ENCODE data around the gene POU1F1.

GRCh38 chr3:87261925-87262324 lies 14.5 kb downstream of the POU1F1 start:
- TF ChIP-seq CTCF (IDR thresholded peaks at IDR 0.05; ENCODE audit: low read depth, low read length, poor library complexity, severe bottlenecking) (no peak), EZH2phosphoT487 (IDR thresholded peaks at IDR 0.05; ENCODE audit: borderline replicate concordance, low read length) (no peak)
